GM12878 (cell line): ENCODE data around the gene NUP37. TPM values are rescaled to one million over a fixed set of nuclear protein-coding genes. Genes with fewer than 3 reads are reported as not detected.

ENCODE experiments used
- ATF2 ChIP-seq: IDR thresholded peaks from 2 replicates; pipeline ENCODE4 v1.6.1; 2012; ENCODE audit warnings: low read length, inconsistent platforms
- BHLHE40 ChIP-seq, 2 experiments: fragments of 450-650 bp in 1 of 2; IDR thresholded peaks; 2 replicates each; pipeline ENCODE4 v1.6.1; 2011 to 2017; ENCODE audit warnings: low read depth in 2 of 2, borderline replicate concordance in 1 of 2, improper control_type of control experiment in 1 of 2, low read length in 1 of 2, mild to moderate bottlenecking in 1 of 2
- CBX3 ChIP-seq: fragments of 200-600 bp; sonication (generic); IDR thresholded peaks from 2 replicates; pipeline ENCODE4 v1.6.1; 2016; ENCODE audit warnings: low read depth, borderline replicate concordance
- CHD1 ChIP-seq: IDR thresholded peaks from 2 replicates; pipeline ENCODE4 v1.6.1; 2012; ENCODE audit warnings: low read depth, low read length, improper control_type of control experiment
- EED ChIP-seq: sonication (generic); IDR thresholded peaks from 2 replicates; pipeline ENCODE4 v1.6.1; 2016; ENCODE audit warnings: antibody characterized with exemption, low read depth
- EP300 ChIP-seq, 2 experiments: fragments of 150-350 bp in 1 of 2; IDR thresholded peaks; 2 replicates each; pipeline ENCODE4 v1.6.1; 2011 to 2012; ENCODE audit warnings: low read depth in 2 of 2, low read length in 2 of 2, borderline replicate concordance in 1 of 2, improper control_type of control experiment in 1 of 2, inconsistent platforms in 1 of 2; ENCODE audit not compliant: control insufficient read depth in 1 of 2
- FOXM1 ChIP-seq: IDR thresholded peaks from 2 replicates; pipeline ENCODE4 v1.6.1; 2012; ENCODE audit warnings: low read depth, mild to moderate bottlenecking, inconsistent platforms, low read length, moderate library complexity
- HDGF ChIP-seq: fragments of 450-650 bp; IDR thresholded peaks from 2 replicates; pipeline ENCODE4 v1.6.1; 2016; ENCODE audit warnings: antibody characterized with exemption
- IKZF1 ChIP-seq: fragments of 450-650 bp; conservative IDR thresholded peaks from 2 replicates; pipeline ENCODE4 v1.6.1; 2017; ENCODE audit warnings: antibody characterized with exemption, mild to moderate bottlenecking
- IRF3 ChIP-seq: fragments of 450-650 bp; IDR thresholded peaks from 2 replicates; pipeline ENCODE4 v1.6.1; 2014; ENCODE audit warnings: mild to moderate bottlenecking
- MTA2 ChIP-seq: fragments of 450-650 bp; IDR thresholded peaks from 2 replicates; pipeline ENCODE4 v1.6.1; 2016; ENCODE audit warnings: low read depth, mild to moderate bottlenecking, moderate library complexity
- MTA3 ChIP-seq: IDR thresholded peaks from 2 replicates; pipeline ENCODE4 v1.6.1; 2012; ENCODE audit warnings: low read length, inconsistent platforms, borderline replicate concordance
- POLR2A ChIP-seq: IDR thresholded peaks from 2 replicates; pipeline ENCODE4 v1.6.1; 2011; ENCODE audit warnings: low read depth, mild to moderate bottlenecking, low read length
- RCOR1 ChIP-seq: conservative IDR thresholded peaks from 2 replicates; pipeline ENCODE4 v1.6.1; 2012; ENCODE audit warnings: low read depth, low read length, improper control_type of control experiment
- REST ChIP-seq: IDR thresholded peaks from 2 replicates; pipeline ENCODE4 v1.6.1; 2012; ENCODE audit warnings: mild to moderate bottlenecking, low read depth, low read length
- SREBF2 ChIP-seq: IDR thresholded peaks from 2 replicates; pipeline ENCODE4 v1.6.1; 2012; ENCODE audit warnings: mild to moderate bottlenecking, low read length
- SUZ12 ChIP-seq: fragments of 200-600 bp; sonication (generic); IDR thresholded peaks from one replicate; pipeline ENCODE4 v1.6.1; 2018; ENCODE audit warnings: antibody characterized with exemption, mild to moderate bottlenecking; ENCODE audit not compliant: unreplicated experiment
- polyA plus RNA-seq, 11 experiments: library from polyadenylated mRNA; depleted of rRNA in 4 of 11; unstranded in 6 of 11; stranded (reverse) in 5 of 11; fragments of >200 nt; fragmentation: Nextera tagmentation in 4 of 11; fragmentation: Illumina TruSeq in 1 of 11; extraction: Ambion mirVana in 4 of 11; extraction: Trizol in 1 of 11; gene quantifications; 1 replicate in 1 of 11; 2 replicates in 10 of 11; pipeline versions ENCODE4 v1.2.1 to v1.2.3, GENCODE V29; 2011 to 2016; ENCODE audit warnings: inconsistent platforms in 2 of 11, missing spikeins in 2 of 11, low read depth in 1 of 11
- total RNA-seq, 4 experiments: library from RNA; depleted of rRNA in 3 of 4; stranded (reverse); fragments of >200 nt in 3 of 4; fragmentation: Illumina TruSeq in 1 of 4; extraction: Trizol in 1 of 4; gene quantifications; 2 replicates each; pipeline versions ENCODE4 v1.2.1 to v1.2.3, GENCODE V29; 2013 to 2021

Gene NUP37
- total and polyA plus RNA-seq, 10 of the 15 experiments (the other 5 are each of a cell fraction or from before 2014, with no cell fraction given) = 51.8 to 250 (median 99.6) TPM

GRCh38 chr12:102067574-102068258 lies 52.2 kb downstream of the NUP37 start (continued):
- TF ChIP-seq EP300 (IDR thresholded peaks at IDR 0.05; ENCODE audit: borderline replicate concordance in 1 of 2, control insufficient read depth in 1 of 2, low read depth in 2 of 2, low read length in 2 of 2) = no peak
- TF ChIP-seq REST = no peak
- no peak for TF ChIP-seq BHLHE40 (IDR thresholded peaks at IDR 0.05; ENCODE audit: borderline replicate concordance in 1 of 2, low read depth in 2 of 2, low read length in 1 of 2)
- TF ChIP-seq IKZF1 = no peak; the same call in 1 of the 2 replicates
- no peak for TF ChIP-seq RCOR1
- no peak for TF ChIP-seq CHD1
- TF ChIP-seq POLR2A = no peak
- TF ChIP-seq ATF2 = no peak
- no peak for TF ChIP-seq SUZ12
- TF ChIP-seq SREBF2 = no peak
- TF ChIP-seq CBX3 = no peak
- TF ChIP-seq MTA2 = peak; percentile 45; the same call in 1 of the 2 replicates
- no peak for TF ChIP-seq IRF3
- TF ChIP-seq FOXM1 = no peak
- no peak for TF ChIP-seq MTA3
- TF ChIP-seq EED = no peak
- no peak for TF ChIP-seq HDGF
